Activated naive CD4-positive, alpha-beta T cell treated with anti-CD3 and anti-CD28 coated beads, Interleukin-2, amount 50 U/mL, for 72 hours (primary cell): ENCODE results near the gene ATP5PD. TPM values are rescaled to one million over a fixed set of nuclear protein-coding genes. Genes with fewer than 3 reads are reported as not detected.
A peak's percentile ranks its signal among the peaks of the same experiment; 100 is the strongest.
"Not testable (repeated sequence)": the region's sequence is repeated elsewhere in the genome, so short reads cannot be mapped to it uniquely, and the experiment has no call there.

ENCODE experiments used
- ATAC-seq, 2 donors: fragments of 150-1000 bp; cut with Tn5 transposase; 2 replicates each; pipeline ENCODE4 v1.10.0; 2021; ENCODE audit warnings: mild to moderate bottlenecking in 2 of 2, moderate library complexity in 2 of 2
- DNase-seq, 2 donors: peaks; one replicate each; pipeline ENCODE4 v3.0.0; 2021 to 2022; ENCODE audit warnings: low spot score in 2 of 2
- H3K27ac Mint-ChIP-seq, 2 donors: one replicate each; pipeline ENCODE4 v1.8.0; 2022; ENCODE audit warnings: mild to moderate bottlenecking in 2 of 2, mixed read lengths in 2 of 2
- H3K36me3 Mint-ChIP-seq, 2 donors: one replicate each; pipeline ENCODE4 v1.8.0; 2022; ENCODE audit warnings: mixed read lengths in 2 of 2
- H3K9me3 Mint-ChIP-seq, 2 donors: one replicate each; pipeline ENCODE4 v1.8.0; 2022; ENCODE audit warnings: mixed read lengths in 2 of 2
- total RNA-seq, 2 donors: library from RNA; stranded (reverse); gene quantifications; one replicate each; pipeline ENCODE4 v1.2.3, GENCODE V29; 2022

Gene ATP5PD
- total RNA-seq, 2 donors from 2014 or later: 193 to 218 TPM

DNA sequence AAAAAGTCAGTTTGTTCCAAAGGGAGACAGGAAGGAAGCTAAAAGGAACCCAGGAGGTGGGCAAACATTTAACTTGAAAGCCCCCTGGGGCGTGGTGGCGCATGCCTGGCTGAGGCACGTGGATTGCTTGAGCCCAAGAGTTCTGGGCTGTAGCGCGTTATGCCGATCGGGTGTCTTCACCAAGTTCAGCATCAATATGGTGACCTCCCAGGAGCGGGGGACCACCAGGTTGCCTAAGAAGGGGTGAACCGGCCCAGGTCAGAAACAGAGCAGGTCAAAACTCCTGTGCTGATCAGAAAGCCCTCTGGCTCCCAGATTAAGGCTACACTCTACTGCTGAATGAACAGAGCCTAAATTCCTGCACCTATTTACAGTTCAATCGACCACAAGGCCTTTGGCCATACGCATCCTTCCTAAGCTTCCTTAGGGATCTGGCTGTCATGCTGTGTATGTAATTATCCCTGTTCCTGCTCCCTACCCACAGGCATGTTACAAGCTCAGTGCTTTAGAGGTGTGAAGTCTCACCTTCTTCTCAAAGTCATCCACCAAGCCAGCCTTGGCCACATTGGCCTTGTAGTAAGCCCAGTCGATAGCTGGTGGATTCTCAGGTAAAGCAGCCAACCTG, 5.0 kb downstream of the ATP5PD start:
- no peaks in the 10 kb centered on the region for H3K9me3 Mint-ChIP-seq
- no peak for ATAC-seq
- no peak overlapping the region for H3K27ac Mint-ChIP-seq
- H3K36me3 Mint-ChIP-seq: peaks cover 8 to 11% of the 10 kb centered on the region in 2 donors
- no peak for DNase-seq

DNA sequence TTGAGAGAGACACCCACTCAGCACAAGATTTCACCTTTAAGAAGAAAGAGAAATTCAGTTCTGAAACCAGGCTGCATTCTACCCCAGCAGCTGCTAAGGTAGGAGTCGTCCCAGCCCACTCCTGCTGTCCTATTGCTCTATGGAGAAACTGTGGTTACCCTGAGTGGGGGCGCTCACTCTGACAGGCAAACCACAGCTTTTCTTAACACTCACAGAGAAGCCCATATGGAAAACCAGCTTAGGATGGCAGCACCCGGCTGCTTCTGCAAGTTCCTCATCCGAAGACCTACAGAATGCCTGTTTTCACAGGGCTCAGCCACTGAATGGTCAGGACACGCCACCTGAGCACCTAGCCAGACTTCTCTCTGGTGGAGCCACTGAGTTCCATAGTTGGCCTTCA, 7.5 kb downstream of the ATP5PD start:
- H3K9me3 Mint-ChIP-seq: no peaks in the 10 kb centered on the region
- ATAC-seq (no peak), DNase-seq (no peak)
- peaks cover 8 to 9% of the 10 kb centered on the region in 2 donors for H3K36me3 Mint-ChIP-seq
- no peak overlapping the region for H3K27ac Mint-ChIP-seq

- Mint-ChIP-seq H3K27ac (peak overlapping the region; percentile 85 to 97), H3K36me3 (peaks cover 8 to 10% of the 10 kb centered on the region in 2 donors), H3K9me3 (no peaks in the 10 kb centered on the region)
- DNase-seq: peak; percentile 62 to 66
- peak; percentile 36 to 64 for ATAC-seq
These were observed 10.0 kb downstream of the ATP5PD start for GRCh38 chr17:75036643-75037268.

DNA sequence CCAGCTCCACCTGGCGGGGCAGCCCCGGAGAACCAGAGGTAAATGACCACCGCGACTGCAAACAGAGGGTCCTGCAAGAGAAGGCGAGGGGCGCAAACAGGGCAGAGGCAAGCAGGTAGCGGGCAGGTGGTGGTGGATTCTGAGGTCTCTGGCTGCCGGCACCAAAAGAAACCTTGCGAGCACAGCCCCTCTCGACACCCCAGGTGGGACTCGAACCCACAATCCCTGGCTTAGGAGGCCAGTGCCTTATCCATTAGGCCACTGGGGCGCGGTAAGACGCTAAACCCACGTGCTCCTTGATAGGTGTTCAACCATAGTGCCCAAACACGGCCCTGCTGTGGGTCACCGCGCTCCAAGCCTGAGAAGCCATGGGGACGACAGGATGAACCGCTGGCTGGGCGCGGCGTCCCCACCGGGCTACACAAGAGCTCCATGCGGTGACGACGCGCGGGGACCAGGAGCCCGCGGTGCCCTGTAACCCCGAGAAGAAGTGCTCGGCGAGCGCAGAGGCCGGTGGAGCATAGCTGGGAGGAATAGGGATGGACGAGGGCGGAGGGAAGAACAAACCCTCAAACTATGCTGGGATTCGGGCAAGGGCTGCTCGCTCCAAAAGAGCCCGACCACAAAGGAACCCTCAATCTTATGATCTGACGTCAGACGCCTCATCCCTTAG, 12.4 kb downstream of the ATP5PD start:
- peak overlapping the region; percentile 97 to 100 for H3K27ac Mint-ChIP-seq
- peaks cover 8 to 10% of the 10 kb centered on the region in 2 donors for H3K36me3 Mint-ChIP-seq
- DNase-seq: peak; percentile 91 to 95
- H3K9me3 Mint-ChIP-seq: no peaks in the 10 kb centered on the region
- peak; percentile 67 to 70 for ATAC-seq

GRCh38 chr17:75033346-75034235, 13.2 kb downstream of the ATP5PD start:
- Mint-ChIP-seq H3K27ac (peak overlapping the region; percentile 97 to 100), H3K36me3 (peaks cover 3 to 5% of the 10 kb centered on the region in 2 donors), H3K9me3 (no peaks in the 10 kb centered on the region)
- DNase-seq: peak; percentile 96 to 97
- ATAC-seq: peak; percentile 48 to 72

DNA sequence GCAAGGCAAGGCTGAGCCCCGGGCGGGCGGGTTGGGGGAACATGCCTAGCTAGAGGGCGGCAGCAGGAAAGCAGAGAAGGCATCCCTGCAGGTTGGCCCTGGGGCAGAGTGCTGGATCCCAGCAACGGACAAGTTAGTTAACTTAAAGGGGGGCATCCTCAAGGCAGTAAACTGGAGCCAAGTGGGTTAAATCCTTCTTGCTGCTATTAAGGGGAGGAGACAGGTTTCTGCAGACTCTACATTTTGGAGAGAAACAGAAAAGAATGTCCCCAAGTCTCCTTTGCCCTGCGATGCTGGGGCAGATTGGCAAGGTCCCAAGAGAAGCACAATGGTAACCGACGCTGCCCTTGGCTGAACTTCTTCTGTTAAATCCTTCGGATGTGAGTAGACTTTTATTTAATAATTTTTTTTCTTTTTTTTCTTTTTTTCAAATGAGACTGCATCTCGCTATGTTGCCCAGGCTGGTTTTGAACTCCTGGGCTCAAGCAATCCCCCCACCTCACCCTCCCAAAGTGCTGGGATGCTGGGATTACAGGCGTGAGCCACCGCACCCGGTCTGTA, 14.0 kb downstream of the ATP5PD start:
- Mint-ChIP-seq H3K27ac (peak overlapping the region; percentile 24 to 100), H3K36me3 (peaks cover 0 to 4% of the 10 kb centered on the region in 2 donors), H3K9me3 (no peaks in the 10 kb centered on the region)
- peak in 1 of 2 donors; percentile 30 for DNase-seq
- ATAC-seq: no peak

DNA sequence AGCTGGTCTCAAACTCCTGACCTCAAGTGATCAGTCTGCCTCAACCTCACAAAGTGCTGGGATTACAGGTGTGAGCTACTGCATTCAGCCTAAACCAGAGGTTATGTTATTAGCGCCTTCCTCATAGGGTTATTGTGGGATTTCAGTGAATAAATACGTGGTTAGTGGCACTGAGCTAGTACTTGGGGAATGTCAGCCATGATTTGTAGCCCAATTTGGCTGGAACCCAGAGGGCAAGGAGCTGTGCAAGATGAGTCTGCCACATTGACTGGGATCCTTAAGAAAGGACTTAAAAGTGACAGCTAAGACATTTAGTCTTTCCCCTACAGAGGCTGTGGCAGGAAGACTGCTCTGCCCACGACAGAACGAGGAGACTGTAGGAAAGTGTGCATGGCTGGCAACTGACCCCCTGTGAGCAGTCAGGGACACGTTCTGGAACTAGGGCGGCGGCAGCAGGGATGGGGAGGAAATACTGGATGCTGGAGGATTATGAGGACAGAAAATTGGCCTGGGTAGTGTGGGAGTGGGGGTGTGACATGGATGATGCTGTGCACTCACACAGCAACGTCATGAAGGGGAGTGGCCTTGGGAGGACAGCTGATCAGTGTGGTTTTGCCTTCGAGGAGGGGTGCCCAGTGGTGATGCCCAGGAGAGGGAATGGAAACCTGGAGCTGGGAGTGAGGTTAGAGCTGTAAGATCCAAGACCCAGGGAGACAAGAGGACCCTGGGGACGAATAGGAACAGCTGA, 14.6 kb downstream of the ATP5PD start:
- DNase-seq (peak; percentile 53 to 62), ATAC-seq (peak; percentile 37 to 43)
- Mint-ChIP-seq H3K36me3 (peaks cover 0 to 4% of the 10 kb centered on the region in 2 donors), H3K9me3 (no peaks in the 10 kb centered on the region), H3K27ac (peak overlapping the region; percentile 24 to 57)

DNA sequence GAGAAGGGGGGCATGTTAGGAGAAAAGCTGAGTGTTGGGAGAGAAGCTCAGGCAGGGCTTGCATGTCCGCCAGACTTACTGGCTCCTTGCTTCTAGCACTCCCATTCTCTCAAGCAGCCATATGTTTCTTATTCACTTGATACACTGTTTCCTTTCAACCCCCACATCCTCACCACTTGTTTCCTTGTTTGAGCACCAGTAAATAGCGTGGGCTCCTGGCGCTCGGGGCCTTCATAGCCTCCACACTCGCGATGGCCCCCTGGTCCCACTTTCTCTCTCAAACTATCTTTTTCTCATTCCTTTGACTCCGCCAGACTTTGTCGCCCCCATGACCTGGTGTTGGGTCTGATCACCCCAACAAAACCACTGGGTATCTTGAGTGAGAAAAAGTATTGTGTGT, 16.6 kb downstream of the ATP5PD start:
- Mint-ChIP-seq H3K27ac (no peak overlapping the region), H3K36me3 (peaks cover 4% of the 10 kb centered on the region in 2 donors), H3K9me3 (no peaks in the 10 kb centered on the region)
- DNase-seq: no peak
- no peak for ATAC-seq

GRCh38 chr17:75026650-75027049, 20.1 kb downstream of the ATP5PD start:
- not testable (repeated sequence) for H3K9me3 Mint-ChIP-seq, H3K27ac Mint-ChIP-seq, ATAC-seq, DNase-seq
- H3K36me3 Mint-ChIP-seq: peaks cover 0 to 12% of the 10 kb centered on the region in 2 donors

- ATAC-seq: peak in 1 of 2 donors; percentile 28
- not testable (repeated sequence) for H3K27ac Mint-ChIP-seq, DNase-seq, H3K9me3 Mint-ChIP-seq
- peaks cover 5 to 18% of the 10 kb centered on the region in 2 donors for H3K36me3 Mint-ChIP-seq
These were observed 21.4 kb downstream of the ATP5PD start for GRCh38 chr17:75025398-75025734.

DNA sequence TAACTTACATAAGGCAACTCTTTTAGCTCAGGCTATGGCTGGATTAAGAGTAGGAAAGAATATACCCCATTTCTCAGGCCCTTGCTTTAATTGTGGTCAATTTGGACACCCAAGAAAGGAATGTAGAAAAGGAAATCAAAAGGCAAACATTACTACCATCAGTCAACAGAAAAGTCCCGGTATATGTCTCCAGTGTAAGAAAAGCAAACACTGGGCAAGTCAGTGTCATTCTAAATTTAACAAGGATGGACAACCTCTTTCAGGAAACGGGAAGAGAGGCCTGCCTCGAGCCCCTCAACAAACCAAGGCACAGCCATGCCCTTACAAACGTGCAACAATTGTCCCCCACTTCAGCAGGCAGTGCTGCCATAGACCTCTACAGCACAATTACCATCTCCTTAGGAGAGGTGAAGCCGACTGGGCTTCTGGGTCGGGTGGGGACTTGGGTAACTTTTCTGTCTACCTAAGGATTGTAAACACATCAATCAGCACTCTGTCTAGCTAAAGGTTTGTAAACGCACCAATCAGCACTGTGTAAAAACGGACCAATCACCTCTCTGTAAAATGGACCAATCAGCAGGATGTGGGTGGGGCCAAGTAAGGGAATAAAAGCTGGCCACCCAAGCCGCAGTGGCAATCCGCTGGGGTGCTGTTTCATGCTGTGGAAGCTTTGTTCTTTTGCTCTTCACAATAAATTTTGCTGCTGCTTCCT, 21.9 kb downstream of the ATP5PD start:
- H3K27ac Mint-ChIP-seq: no peak overlapping the region
- no peaks in the 10 kb centered on the region for H3K9me3 Mint-ChIP-seq
- ATAC-seq: peak; percentile 54 to 57
- peaks cover 5 to 18% of the 10 kb centered on the region in 2 donors for H3K36me3 Mint-ChIP-seq
- DNase-seq: no peak

- Mint-ChIP-seq H3K36me3 (peaks cover 5 to 18% of the 10 kb centered on the region in 2 donors), H3K27ac (no peak overlapping the region), H3K9me3 (no peaks in the 10 kb centered on the region)
- no peak for ATAC-seq
- DNase-seq: no peak
These were observed 26.2 kb downstream of the ATP5PD start for GRCh38 chr17:75020331-75021110.

DNA sequence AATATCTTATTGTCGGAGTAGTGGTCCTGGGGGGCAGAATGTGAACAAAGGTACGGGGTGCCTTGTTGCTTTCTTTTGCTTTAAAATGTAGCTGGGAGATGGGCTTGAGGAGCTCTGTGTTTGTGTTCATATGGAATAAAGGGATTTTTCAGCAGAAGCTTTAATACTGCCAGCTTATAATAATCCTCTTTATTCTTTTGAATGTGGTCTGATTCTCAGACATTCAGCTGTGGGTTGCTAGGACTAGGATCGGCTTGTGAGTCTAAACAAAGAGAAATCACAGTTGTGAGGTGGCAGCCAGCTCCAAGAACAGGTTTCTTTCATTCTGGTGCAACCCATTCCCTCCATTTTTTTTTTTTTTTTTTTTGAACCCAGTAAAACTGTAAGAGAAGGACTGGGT, 27.1 kb downstream of the ATP5PD start:
- Mint-ChIP-seq H3K9me3 (no peaks in the 10 kb centered on the region), H3K27ac (no peak overlapping the region), H3K36me3 (peaks cover 5 to 10% of the 10 kb centered on the region in 2 donors)
- ATAC-seq (no peak), DNase-seq (no peak)

GRCh38 chr17:75019146-75019545, 27.6 kb downstream of the ATP5PD start:
- no peaks in the 10 kb centered on the region for H3K9me3 Mint-ChIP-seq
- no peak overlapping the region for H3K27ac Mint-ChIP-seq
- no peak for ATAC-seq

More at GRCh38 chr17:75019146-75019545, 27.6 kb downstream of the ATP5PD start:
- H3K36me3 Mint-ChIP-seq: peaks cover 5 to 6% of the 10 kb centered on the region in 2 donors
- no peak for DNase-seq
